Choroid plexus epithelial cell (primary cell): Measurements from ENCODE around the gene MDM2.

Experiments used
- DNase-seq: peaks from one replicate; pipeline ENCODE4 v3.0.0-alpha.2; 2010; ENCODE audit warnings: low read depth
- H3K4me3 ChIP-seq: 2 replicates; pipeline ENCODE4 v1.5.1; 2011; ENCODE audit warnings: low read depth, mild to moderate bottlenecking, control low read depth, low read length, moderate library complexity
- TF ChIP-seq, protein P1 (sequence below): conservative IDR thresholded peaks from 2 replicates; pipeline ENCODE4 v1.5.1; 2011; ENCODE audit warnings: low read depth, mild to moderate bottlenecking, control low read depth, inconsistent platforms, low read length, moderate library complexity

The MDM2 gene

DNA sequence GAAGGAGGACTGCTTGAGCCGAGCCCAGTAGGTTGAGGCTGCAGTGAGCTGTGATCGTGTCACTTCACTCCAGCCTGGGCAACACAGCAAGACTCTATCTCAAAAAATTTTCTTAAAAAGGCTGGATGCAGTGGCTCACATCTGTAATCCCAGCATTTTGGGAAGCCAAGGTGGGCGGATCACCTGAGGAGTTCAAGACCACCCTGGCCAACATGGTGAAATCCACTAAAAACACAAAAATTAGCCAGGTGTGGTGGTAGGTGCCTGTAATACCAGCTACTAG, 17.1 kb upstream of the MDM2 start:
- H3K4me3 ChIP-seq, result no peak overlapping the region
- TF ChIP-seq, protein P1, sequence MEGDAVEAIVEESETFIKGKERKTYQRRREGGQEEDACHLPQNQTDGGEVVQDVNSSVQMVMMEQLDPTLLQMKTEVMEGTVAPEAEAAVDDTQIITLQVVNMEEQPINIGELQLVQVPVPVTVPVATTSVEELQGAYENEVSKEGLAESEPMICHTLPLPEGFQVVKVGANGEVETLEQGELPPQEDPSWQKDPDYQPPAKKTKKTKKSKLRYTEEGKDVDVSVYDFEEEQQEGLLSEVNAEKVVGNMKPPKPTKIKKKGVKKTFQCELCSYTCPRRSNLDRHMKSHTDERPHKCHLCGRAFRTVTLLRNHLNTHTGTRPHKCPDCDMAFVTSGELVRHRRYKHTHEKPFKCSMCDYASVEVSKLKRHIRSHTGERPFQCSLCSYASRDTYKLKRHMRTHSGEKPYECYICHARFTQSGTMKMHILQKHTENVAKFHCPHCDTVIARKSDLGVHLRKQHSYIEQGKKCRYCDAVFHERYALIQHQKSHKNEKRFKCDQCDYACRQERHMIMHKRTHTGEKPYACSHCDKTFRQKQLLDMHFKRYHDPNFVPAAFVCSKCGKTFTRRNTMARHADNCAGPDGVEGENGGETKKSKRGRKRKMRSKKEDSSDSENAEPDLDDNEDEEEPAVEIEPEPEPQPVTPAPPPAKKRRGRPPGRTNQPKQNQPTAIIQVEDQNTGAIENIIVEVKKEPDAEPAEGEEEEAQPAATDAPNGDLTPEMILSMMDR, result no peak
- no peak for DNase-seq

DNA sequence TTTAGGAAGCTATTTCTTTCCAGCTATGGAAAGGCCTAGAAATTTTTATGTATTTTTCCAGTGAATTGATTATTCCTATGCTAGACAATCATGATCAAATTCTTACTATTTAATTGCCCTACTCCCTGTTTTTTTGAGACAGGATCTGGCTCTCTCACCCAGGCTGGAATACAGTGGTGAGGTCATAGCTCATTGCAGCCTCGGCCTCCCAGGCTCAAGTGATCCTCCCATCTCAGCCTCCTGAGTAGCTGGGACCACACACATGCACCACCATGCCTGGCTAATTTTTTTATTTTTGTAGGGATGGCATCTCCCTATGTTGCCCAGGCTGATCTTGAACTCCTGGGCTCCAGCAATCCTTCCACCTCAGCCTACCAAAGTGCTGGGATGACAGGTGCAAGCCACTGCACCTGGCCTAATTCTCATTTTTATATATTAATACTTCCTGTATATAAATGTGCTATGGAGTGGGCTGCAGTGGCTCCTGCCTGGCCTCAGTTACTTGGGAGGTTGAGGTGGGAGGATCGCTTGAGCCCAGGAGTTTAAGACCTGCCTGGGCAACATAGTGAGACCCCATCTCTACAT, 16.0 kb upstream of the MDM2 start:
- no peak overlapping the region for H3K4me3 ChIP-seq
- TF ChIP-seq, protein P1, result no peak
- DNase-seq, result no peak

DNA sequence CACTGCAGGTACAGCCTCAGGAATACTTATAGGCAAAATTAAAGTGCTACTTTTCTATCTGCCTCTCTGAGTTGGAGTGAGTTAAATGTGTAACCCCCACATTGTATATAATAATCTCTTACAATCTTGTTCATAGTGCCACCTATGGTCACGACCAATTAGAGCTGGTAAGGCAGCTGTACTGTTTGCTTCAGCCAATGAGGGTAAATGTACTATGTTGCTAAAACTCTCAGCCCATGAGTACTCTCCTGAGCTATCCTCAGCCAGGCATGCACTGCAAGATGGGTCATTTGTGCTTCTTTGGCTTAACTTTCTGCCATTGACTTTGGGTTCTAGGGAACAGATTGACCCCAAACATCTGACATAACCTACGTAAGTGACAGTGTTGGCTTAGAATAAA, 15.0 kb upstream of the MDM2 start:
- H3K4me3 ChIP-seq, result no peak overlapping the region
- TF ChIP-seq, protein P1, result no peak
- peak; percentile 70 for DNase-seq

DNA sequence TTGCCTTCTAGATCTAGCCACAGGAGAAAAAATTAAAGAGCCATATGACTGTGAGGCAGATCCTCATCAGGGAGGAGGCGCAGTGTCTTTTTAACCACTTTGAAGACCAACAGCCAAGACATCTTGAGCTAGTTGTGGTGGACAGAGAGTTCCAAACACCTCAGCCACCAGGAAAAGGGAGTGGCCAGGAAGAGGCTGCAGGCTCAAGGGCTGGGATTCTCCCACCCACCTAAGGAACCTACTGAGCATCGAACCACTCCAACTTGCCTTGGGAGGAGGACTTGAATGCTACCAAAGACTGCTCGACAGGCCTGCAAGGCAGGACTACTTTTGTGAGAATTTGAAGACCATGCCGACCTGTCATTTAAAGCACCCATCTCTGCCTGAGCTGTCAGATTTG, 14.5 kb upstream of the MDM2 start:
- no peak overlapping the region for H3K4me3 ChIP-seq
- TF ChIP-seq, protein P1, result no peak
- no peak for DNase-seq

DNA sequence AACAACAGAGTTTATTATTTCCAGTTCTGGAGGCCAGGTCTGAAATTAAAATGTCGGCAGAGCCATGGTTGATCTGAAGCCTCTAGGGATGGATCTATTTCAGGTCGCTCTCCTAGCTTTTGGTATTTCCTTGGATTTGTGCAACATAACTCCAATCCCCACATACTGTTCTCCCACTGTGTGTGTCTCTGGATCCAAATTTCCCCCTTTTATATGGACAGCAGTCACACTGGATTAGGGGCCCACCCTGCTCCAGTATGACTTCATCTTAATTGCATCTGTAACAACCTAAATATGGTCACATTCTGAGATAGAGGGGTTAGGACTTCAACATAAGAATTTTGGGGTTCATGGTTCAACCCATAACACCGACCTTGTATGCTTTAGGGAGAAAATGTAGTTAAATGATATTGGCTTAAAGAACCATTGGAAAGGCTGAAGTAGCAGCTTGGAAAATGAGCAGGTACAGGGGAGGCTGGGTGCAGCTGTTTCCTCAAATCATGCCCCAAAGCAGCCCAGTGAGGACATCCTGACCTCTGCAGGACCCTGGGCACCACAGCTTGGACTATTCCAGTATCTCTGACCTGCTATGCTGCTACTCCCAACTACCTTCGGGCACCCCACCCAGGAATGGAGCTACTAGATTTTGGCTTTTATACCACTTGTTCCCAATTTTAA, 13.9 kb upstream of the MDM2 start:
- TF ChIP-seq, protein P1, result no peak
- H3K4me3 ChIP-seq, result no peak overlapping the region
- DNase-seq, result no peak

DNA sequence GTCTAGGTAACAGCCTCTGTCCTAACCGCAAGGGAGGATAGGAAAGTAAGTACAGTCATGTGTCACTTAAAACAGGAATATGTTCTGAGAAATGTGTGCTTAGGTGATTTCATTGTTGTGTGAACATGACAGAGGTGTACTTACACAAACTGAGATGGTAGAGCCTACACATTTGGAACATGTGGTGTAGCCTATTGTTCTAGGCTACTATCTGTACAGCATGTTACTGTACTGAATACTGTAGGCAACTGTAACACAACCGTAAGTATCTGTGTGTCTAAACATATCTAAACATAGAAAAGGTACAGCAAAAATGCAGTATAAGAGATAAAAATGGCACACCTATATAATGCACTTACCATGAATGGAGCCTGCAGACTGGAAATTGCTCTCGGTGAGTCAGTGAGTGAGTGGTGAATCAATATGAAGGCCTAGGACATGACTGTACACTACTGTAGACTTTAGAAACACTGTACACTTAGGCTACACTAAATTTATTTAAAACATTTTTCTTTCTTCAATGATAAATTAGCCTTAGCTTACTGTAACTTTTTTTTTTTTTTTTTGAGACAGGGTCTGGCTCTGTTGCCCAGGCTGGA, 13.2 kb upstream of the MDM2 start:
- TF ChIP-seq, protein P1, result no peak
- no peak overlapping the region for H3K4me3 ChIP-seq
- DNase-seq, result peak; percentile 60

DNA sequence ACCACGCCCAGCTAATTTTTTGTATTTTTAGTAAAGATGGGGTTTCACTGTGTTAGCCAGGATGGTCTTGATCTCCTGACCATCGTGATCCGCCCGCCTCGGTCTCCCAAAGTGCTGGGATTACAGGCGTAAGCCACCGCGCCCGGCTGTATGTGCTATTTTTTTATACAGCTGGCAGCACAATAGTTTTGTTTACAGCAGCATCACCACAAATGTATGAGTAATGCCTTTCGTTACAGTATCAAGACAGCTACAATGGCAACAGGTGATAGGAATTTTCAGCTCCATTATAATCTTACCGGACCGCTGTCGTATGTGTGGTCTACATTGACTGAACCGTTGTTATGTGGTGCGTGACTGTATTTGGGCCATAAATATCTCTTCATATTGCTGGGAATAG, 11.6 kb upstream of the MDM2 start:
- TF ChIP-seq, protein P1, result no peak
- no peak for DNase-seq

More for the DNA sequence above, 11.6 kb upstream of the MDM2 start:
- no peak overlapping the region for H3K4me3 ChIP-seq
